Rectal smooth muscle tissue (tissue), 1 donor: ENCODE measurements around the gene CARMIL3.
"Not testable (repeated sequence)": the region's sequence is repeated elsewhere in the genome, so short reads cannot be mapped to it uniquely, and the experiment has no call there.

Experiments used
- H3K27ac ChIP-seq: one replicate; pipeline ENCODE4 v1.7.0; 2013; ENCODE audit warnings: low read depth, low read length, inconsistent platforms
- H3K27me3 ChIP-seq: one replicate; pipeline ENCODE4 v1.7.0; 2013; ENCODE audit warnings: low read length; ENCODE audit not compliant: control insufficient read depth, insufficient read depth
- H3K36me3 ChIP-seq: one replicate; pipeline ENCODE4 v1.7.0; 2013; ENCODE audit warnings: low read length; ENCODE audit not compliant: control insufficient read depth, insufficient read depth
- H3K4me1 ChIP-seq: one replicate; pipeline ENCODE4 v1.7.0; 2013; ENCODE audit warnings: low read length; ENCODE audit not compliant: control insufficient read depth, insufficient read depth
- H3K4me3 ChIP-seq: one replicate; pipeline ENCODE4 v1.7.0; 2013; ENCODE audit warnings: low read length
- H3K9ac ChIP-seq: one replicate; pipeline ENCODE4 v1.7.0; 2013; ENCODE audit warnings: low read length

Gene CARMIL3

GRCh38 chr14:24050753-24051152 lies 1.1 kb upstream of the CARMIL3 start:
- H3K36me3 ChIP-seq, H3K4me1 ChIP-seq, H3K4me3 ChIP-seq, H3K27ac ChIP-seq, H3K9ac ChIP-seq, H3K27me3 ChIP-seq: not testable (repeated sequence)

- Histone ChIP-seq H3K36me3 (no peaks in the 10 kb centered on the region), H3K27ac (peak overlapping the region; percentile 65), H3K9ac (peak overlapping the region; percentile 53)
Observed at GRCh38 chr14:24051176-24051788, 527 bp upstream of the CARMIL3 start.

GRCh38 chr14:24052656-24053547 lies 1.1 kb downstream of the CARMIL3 start:
- peak overlapping the region; percentile 73 for H3K4me3 ChIP-seq
- H3K36me3 ChIP-seq = no peaks in the 10 kb centered on the region
- no peaks in the 10 kb centered on the region for H3K4me1 ChIP-seq
- no peak overlapping the region for H3K9ac ChIP-seq
- no peaks in the 10 kb centered on the region for H3K27me3 ChIP-seq
- H3K27ac ChIP-seq = no peak overlapping the region

More at GRCh38 chr14:24051176-24051788, 527 bp upstream of the CARMIL3 start:
- no peaks in the 10 kb centered on the region for H3K27me3 ChIP-seq
- no peaks in the 10 kb centered on the region for H3K4me1 ChIP-seq
- peak overlapping the region; percentile 73 for H3K4me3 ChIP-seq

- Histone ChIP-seq H3K4me3 (no peak overlapping the region), H3K4me1 (no peaks in the 10 kb centered on the region), H3K27me3 (no peaks in the 10 kb centered on the region), H3K9ac (no peak overlapping the region), H3K27ac (no peak overlapping the region), H3K36me3 (no peaks in the 10 kb centered on the region)
Observed at GRCh38 chr14:24053548-24054323, 1.9 kb downstream of the CARMIL3 start.

GRCh38 chr14:24054324-24054641 lies 2.5 kb downstream of the CARMIL3 start:
- Histone ChIP-seq H3K27ac (no peak overlapping the region), H3K36me3 (no peaks in the 10 kb centered on the region), H3K4me1 (no peaks in the 10 kb centered on the region), H3K27me3 (no peaks in the 10 kb centered on the region), H3K9ac (no peak overlapping the region), H3K4me3 (no peak overlapping the region)

- Histone ChIP-seq H3K36me3 (no peaks in the 10 kb centered on the region), H3K27me3 (no peaks in the 10 kb centered on the region), H3K4me1 (no peaks in the 10 kb centered on the region), H3K4me3 (no peak overlapping the region), H3K27ac (no peak overlapping the region), H3K9ac (no peak overlapping the region)
Observed at GRCh38 chr14:24054646-24055045, 2.8 kb downstream of the CARMIL3 start.

GRCh38 chr14:24055971-24056799 lies 4.4 kb downstream of the CARMIL3 start:
- H3K36me3 ChIP-seq = no peaks in the 10 kb centered on the region
- no peak overlapping the region for H3K27ac ChIP-seq
- no peaks in the 10 kb centered on the region for H3K27me3 ChIP-seq
- H3K4me1 ChIP-seq = no peaks in the 10 kb centered on the region
- no peak overlapping the region for H3K9ac ChIP-seq
- H3K4me3 ChIP-seq = no peak overlapping the region

GRCh38 chr14:24056800-24057184 lies 5.0 kb downstream of the CARMIL3 start:
- no peaks in the 10 kb centered on the region for H3K4me1 ChIP-seq
- no peak overlapping the region for H3K9ac ChIP-seq
- H3K4me3 ChIP-seq = no peak overlapping the region
- no peak overlapping the region for H3K27ac ChIP-seq
- no peaks in the 10 kb centered on the region for H3K36me3 ChIP-seq
- no peaks in the 10 kb centered on the region for H3K27me3 ChIP-seq

- H3K4me3 ChIP-seq = no peak overlapping the region
- H3K4me1 ChIP-seq = no peaks in the 10 kb centered on the region
- no peak overlapping the region for H3K9ac ChIP-seq
- no peaks in the 10 kb centered on the region for H3K27me3 ChIP-seq
- H3K36me3 ChIP-seq = no peaks in the 10 kb centered on the region
- H3K27ac ChIP-seq = no peak overlapping the region
Observed at GRCh38 chr14:24057271-24057670, 5.5 kb downstream of the CARMIL3 start.

- no peaks in the 10 kb centered on the region for H3K36me3 ChIP-seq
- H3K4me1 ChIP-seq = no peaks in the 10 kb centered on the region
- no peak overlapping the region for H3K4me3 ChIP-seq
- no peak overlapping the region for H3K9ac ChIP-seq
- no peaks in the 10 kb centered on the region for H3K27me3 ChIP-seq
- H3K27ac ChIP-seq = no peak overlapping the region
Observed at GRCh38 chr14:24057867-24058259, 6.1 kb downstream of the CARMIL3 start.

GRCh38 chr14:24058260-24058950 lies 6.6 kb downstream of the CARMIL3 start:
- H3K9ac ChIP-seq = no peak overlapping the region

More at GRCh38 chr14:24058260-24058950, 6.6 kb downstream of the CARMIL3 start:
- H3K4me1 ChIP-seq = no peaks in the 10 kb centered on the region
- H3K27me3 ChIP-seq = no peaks in the 10 kb centered on the region
- no peak overlapping the region for H3K4me3 ChIP-seq
- no peaks in the 10 kb centered on the region for H3K36me3 ChIP-seq
- H3K27ac ChIP-seq = no peak overlapping the region
